Activated naive CD8-positive, alpha-beta T cell treated with anti-CD3 and anti-CD28 coated beads, Interleukin-2, amount 50 U/mL, for 24 hours (primary cell): Measurements from ENCODE around the gene KRTAP5-6.
"Not testable (repeated sequence)": the region's sequence is repeated elsewhere in the genome, so short reads cannot be mapped to it uniquely, and the experiment has no call there.

Source experiments
- ATAC-seq: fragments of 150-1000 bp; cut with Tn5 transposase; one replicate; pipeline ENCODE4 v1.10.0; 2021
- DNase-seq: peaks from one replicate; pipeline ENCODE4 v3.0.0; 2021
- H3K27ac Mint-ChIP-seq: one replicate; pipeline ENCODE4 v1.8.0; 2021; ENCODE audit warnings: mild to moderate bottlenecking, mixed read lengths
- H3K27me3 Mint-ChIP-seq: one replicate; pipeline ENCODE4 v1.8.0; 2021; ENCODE audit warnings: mixed read lengths
- H3K36me3 Mint-ChIP-seq: one replicate; pipeline ENCODE4 v1.8.0; 2021; ENCODE audit warnings: low read depth, mixed read lengths
- H3K4me1 Mint-ChIP-seq: one replicate; pipeline ENCODE4 v1.8.0; 2021; ENCODE audit warnings: mixed read lengths
- H3K4me3 Mint-ChIP-seq: one replicate; pipeline ENCODE4 v1.8.0; 2021; ENCODE audit warnings: mild to moderate bottlenecking, moderate library complexity, mixed read lengths
- H3K9me3 Mint-ChIP-seq: one replicate; pipeline ENCODE4 v1.8.0; 2021; ENCODE audit warnings: mixed read lengths

Gene KRTAP5-6

DNA sequence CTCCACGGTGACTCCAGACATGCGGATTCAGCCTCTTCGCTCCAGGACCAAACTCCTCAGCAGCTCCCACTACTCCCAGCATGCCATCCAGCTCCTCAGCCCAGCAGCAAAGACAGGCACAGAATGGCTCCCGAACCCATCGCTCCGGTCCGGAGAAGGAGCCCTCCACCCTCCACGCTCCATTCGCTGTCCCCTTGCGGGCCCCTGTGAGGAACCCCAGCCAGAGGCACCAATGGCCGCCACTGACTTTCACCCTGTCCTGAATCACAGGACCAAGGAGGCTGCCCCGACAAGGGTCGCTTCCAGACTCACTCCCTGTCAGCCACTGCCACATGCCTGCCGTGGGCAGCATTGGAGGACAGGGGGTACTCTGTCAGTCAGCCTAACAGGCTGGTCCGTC is 10.8 kb upstream of the KRTAP5-6 start:
- H3K4me3 Mint-ChIP-seq, H3K4me1 Mint-ChIP-seq, H3K36me3 Mint-ChIP-seq, DNase-seq, H3K9me3 Mint-ChIP-seq, H3K27ac Mint-ChIP-seq: not testable (repeated sequence)
- peaks cover 22% of the 10 kb centered on the region for H3K27me3 Mint-ChIP-seq
- peak; percentile 6 for ATAC-seq

DNA sequence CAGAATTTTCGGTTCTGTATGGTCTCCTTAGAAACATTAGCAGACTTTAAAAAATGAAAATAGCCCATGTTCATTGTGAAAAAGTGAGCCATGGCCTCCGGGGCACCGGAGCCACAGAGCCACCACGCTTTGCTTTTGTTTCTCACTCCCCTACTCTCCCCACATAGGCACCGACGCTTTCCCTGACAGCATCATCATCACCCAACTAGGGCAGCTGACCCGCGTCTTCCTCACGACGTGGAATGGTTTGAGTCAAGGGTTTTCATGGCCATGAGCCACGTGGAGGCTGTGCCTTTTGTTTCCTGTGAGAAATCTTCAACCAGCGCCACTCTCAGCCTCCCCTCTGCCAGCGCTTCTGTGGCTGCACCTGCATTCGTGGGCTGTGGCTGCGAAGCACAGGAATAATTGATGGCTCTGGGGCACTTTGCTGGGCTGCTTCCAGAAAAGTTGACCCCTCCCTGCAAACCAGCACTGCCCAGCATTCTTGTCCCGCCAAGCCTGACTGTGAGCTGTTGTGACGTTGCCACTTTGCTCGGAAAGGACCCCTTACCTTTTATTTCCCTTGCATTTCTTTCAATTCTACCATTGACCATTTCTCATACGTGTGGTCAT is 8.6 kb upstream of the KRTAP5-6 start:
- H3K4me3 Mint-ChIP-seq, ATAC-seq, H3K36me3 Mint-ChIP-seq, H3K4me1 Mint-ChIP-seq, DNase-seq, H3K9me3 Mint-ChIP-seq, H3K27ac Mint-ChIP-seq: not testable (repeated sequence)
- peaks cover 31% of the 10 kb centered on the region for H3K27me3 Mint-ChIP-seq

DNA sequence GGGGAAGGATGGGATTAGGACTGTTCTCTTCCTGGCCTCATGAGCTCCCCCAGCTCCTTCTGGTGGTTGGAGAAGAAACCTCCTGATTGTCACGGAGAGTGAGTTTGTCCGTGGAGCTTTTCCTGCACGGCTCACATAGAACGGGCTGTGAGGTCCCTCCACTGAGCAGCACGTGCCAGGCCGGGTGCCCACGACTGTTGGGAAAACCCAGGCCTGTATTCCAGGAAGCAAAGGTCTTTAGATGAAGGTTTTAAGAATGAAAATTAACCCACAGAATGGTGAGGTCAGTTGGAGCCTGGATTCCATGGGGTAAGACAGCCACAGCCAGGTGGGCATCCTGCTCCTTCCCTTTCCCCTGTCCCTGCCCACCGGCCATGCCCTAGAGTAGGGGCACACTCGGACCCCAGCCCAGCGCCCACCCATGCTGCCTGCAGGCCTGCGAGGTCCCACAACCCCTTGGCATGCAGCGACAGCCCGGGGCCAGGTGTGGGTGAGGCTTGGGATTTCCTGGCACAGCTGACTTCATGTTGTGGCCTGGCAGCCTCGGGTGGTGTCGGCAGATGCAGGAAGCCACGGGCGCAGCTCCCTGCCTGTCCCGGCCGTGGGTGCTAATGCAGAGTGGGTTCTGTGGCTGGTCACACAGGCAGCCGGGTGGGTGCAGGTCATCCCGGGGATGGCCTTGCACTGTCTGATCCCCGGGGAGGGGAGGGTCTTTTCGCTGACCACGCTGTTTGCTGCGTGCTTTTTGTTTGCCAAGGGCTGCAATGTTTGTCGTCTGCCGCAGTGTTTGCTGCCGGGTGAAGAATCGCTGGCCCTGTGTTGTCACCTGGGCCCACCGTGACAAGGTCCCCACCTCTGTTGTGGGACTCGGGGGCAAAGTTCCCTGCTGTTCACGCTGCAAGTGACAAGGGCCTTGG is 7.5 kb upstream of the KRTAP5-6 start:
- ATAC-seq, H3K4me3 Mint-ChIP-seq, H3K4me1 Mint-ChIP-seq, DNase-seq, H3K27ac Mint-ChIP-seq, H3K36me3 Mint-ChIP-seq, H3K9me3 Mint-ChIP-seq: not testable (repeated sequence)
- peaks cover 32% of the 10 kb centered on the region for H3K27me3 Mint-ChIP-seq

DNA sequence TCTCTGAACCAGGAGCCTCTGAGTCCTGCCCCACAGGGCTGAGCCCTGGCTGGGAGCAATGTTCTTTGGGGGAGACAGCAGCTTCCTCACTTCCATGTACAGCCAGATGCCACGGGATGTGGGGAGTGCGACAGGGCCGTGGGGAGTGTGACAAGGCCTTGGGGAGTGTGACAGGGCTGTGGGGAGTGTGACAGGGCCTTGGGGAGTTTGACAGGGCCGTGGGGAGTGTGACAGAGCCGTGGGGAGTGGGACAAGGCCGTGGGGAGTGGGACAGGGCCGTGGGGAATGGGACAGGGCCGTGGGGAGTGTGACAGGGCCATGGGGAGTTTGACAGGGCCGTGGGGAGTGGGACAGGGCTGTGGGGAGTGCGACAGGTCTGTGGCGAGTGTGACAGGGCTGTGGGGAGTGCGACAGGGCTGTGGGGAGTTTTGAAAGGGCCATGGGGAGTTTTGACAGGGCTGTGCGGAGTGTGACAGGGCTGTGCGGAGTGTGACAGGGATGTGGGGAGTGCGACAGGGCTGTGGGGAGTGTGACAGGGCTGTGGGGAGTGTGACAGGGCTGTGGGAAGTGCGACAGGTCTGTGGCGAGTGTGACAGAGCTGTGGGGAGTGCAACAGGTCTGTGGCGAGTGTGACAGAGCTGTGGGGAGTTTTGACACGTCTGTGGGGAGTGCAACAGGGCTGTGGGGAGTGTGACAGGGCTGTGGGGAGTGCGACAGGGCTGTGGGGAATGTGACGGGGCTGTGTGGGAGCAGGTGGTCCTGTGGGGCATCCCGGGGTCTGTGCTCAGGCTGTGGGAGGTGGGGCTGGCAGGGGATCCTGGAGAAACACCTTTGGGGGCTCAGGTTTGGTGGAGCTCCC is 6.6 kb upstream of the KRTAP5-6 start:
- H3K9me3 Mint-ChIP-seq, result no peaks in the 10 kb centered on the region
- DNase-seq (no peak), ATAC-seq (no peak)
- H3K36me3 Mint-ChIP-seq, result no peaks in the 10 kb centered on the region
- peaks cover 32% of the 10 kb centered on the region for H3K27me3 Mint-ChIP-seq
- peaks cover 8% of the 10 kb centered on the region for H3K4me1 Mint-ChIP-seq
- no peak overlapping the region for H3K27ac Mint-ChIP-seq
- H3K4me3 Mint-ChIP-seq, result no peak overlapping the region

DNA sequence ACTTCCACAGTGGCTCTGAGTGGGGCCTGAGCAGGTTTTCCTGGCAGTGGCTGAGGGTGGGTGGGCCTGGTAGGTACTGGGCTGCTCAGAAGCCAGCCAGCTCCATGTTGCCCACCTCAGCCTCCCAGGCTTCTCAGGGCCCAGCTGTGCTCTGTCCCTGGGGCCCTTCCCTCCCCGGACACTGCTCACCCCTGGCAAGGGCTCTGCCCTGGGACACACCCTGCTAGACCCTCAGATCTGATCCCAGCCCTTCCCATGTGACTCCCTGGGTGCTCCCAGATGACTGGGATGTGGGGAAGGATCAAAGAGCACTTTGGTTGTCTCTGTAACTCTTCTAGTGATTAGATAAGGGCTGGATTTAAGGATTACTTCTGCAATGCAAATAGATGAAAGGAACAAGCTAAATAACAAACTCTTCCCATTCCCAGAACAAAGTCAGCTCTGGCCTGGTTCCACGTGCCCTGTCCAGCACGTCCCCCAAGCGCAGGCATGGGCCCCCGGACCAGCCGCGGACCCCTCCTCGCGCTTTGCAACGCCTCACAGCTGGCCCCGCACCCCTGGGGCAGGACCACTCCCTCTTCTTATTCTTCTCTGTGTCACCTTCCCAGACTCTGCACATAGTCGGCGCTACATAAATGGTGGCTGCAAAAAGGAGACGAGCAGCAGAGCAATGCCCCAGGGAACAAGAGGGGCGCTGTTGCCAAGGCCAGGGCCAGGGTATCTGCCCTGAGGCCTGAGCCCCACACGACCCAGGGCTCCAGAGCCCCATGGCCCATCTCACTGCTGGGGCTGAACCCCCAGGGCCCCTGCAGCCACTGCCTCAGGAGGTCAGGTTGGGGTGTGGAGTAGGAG is 5.7 kb upstream of the KRTAP5-6 start:
- no peaks in the 10 kb centered on the region for H3K36me3 Mint-ChIP-seq
- ATAC-seq, result no peak
- no peak overlapping the region for H3K27ac Mint-ChIP-seq
- peaks cover 8% of the 10 kb centered on the region for H3K4me1 Mint-ChIP-seq
- no peaks in the 10 kb centered on the region for H3K9me3 Mint-ChIP-seq
- no peak overlapping the region for H3K4me3 Mint-ChIP-seq
- H3K27me3 Mint-ChIP-seq, result peaks cover 34% of the 10 kb centered on the region
- no peak for DNase-seq

DNA sequence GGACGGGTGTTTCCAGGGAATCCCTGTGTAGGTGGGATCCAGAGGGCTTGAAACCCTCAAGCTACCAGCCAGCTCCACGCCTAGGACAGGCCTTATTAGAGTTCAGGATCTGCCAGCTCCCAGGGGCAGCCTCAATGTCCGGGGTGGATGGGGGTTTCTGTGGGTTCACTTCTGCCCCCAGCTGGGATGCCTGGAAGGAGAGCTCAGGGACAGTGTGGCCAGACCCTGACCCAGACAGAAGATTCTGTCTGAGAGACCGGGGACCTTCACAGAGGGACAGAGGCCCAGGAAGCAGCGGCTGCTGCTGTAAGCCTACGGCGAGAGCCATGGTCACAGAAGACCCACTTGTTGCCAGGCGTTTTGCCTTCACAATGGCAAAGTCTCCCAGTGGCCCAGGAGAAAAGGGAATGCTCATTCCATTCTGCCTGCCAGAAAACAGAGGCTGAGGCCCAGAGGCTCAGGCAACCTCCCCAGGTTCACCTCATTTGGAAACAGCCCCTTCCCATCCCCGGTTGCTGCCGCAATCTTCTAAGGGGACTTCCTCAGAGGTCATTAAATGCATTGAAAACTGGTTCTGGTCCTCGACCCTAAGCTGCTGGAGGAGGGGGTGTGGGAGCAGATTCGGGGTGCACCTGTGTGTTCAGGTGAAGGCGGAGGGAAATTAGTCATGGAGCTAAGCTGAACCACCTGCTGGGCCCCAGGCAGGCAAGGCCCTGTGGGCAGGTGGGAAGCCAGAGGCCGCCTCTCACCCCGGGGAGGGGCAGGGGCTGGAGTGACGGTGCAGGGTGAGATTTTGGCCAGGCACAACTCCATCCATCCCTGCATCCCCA is 4.9 kb upstream of the KRTAP5-6 start:
- H3K4me1 Mint-ChIP-seq, result peaks cover 8% of the 10 kb centered on the region
- no peaks in the 10 kb centered on the region for H3K36me3 Mint-ChIP-seq
- H3K9me3 Mint-ChIP-seq, result no peaks in the 10 kb centered on the region
- no peak overlapping the region for H3K27ac Mint-ChIP-seq
- DNase-seq (no peak), ATAC-seq (no peak)
- no peak overlapping the region for H3K4me3 Mint-ChIP-seq
- peaks cover 34% of the 10 kb centered on the region for H3K27me3 Mint-ChIP-seq

DNA sequence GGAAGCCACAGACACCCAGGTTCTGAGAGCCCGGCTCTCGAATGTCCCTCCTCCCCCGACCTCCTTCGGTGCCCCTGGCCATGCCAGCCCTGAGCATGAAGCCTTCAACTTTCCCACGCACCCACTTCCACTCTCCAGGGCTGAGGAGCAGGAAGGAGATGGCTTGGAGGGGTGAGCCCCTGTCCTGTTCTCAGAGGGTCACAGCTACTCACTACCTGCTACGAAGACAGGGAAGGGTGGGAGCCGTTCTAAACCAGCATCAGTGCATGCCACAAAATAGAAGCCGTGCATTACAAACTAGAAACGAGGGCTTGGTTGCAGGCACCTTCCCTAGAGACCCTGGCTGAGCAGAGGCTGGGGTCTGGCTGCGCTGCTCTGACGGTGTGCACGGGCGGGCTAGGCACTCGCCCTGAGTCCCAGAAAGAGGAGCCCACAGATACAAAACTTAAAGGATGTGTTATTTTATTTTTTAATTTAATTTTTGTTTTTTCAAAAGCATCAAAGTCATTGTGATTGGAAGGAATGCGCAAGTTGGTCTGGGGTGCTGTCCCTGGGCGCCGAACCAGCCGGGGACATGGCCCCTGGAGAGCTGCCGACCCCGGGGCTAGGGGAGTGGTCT is 4.2 kb upstream of the KRTAP5-6 start:
- Mint-ChIP-seq H3K4me3 (peak overlapping the region; percentile 48), H3K36me3 (no peaks in the 10 kb centered on the region), H3K27me3 (peaks cover 34% of the 10 kb centered on the region), H3K9me3 (no peaks in the 10 kb centered on the region), H3K4me1 (peaks cover 8% of the 10 kb centered on the region), H3K27ac (no peak overlapping the region)
- ATAC-seq (no peak), DNase-seq (no peak)

DNA sequence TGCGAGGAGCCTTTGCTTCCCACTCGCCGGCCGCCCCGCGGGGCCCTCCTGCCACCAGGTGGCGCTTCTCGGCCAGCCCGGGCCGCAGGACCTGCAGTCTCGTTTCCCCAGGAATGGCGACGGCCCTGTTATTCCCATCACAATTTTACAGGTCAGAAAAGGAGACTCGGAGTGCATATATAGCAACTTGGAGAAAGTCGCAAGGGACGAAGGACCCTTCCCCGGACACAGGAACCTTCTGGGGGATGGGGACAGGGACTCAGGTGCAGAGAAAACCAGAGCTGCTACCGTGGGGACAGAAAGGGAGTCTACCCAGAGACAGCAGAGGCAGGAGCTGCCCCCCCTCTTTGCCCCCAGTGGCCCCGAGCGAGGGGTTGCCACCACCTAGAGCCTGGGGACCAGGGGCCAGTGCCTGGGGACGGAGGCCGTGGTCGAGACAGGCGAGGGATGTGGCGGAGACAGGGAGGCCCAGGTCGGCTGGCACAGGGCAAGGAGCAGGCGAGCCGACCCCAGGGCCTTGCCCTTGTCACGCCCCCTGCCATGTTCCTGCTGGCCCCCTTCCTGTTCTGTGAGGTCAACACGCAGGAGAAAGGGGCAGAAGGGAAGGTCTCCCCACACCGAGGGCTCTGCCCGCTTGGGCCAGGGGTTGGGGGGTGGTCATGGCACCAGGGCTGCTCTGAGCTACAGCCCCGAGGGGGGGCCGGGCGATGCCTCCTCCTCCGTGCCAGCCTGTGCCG is 3.5 kb upstream of the KRTAP5-6 start:
- H3K27ac Mint-ChIP-seq, result no peak overlapping the region
- H3K4me1 Mint-ChIP-seq, result peaks cover 10% of the 10 kb centered on the region
- H3K36me3 Mint-ChIP-seq, result no peaks in the 10 kb centered on the region
- ATAC-seq (peak; percentile 34), DNase-seq (peak; percentile 85)
- peaks cover 4% of the 10 kb centered on the region for H3K9me3 Mint-ChIP-seq
- peaks cover 31% of the 10 kb centered on the region for H3K27me3 Mint-ChIP-seq
- H3K4me3 Mint-ChIP-seq, result peak overlapping the region; percentile 48

DNA sequence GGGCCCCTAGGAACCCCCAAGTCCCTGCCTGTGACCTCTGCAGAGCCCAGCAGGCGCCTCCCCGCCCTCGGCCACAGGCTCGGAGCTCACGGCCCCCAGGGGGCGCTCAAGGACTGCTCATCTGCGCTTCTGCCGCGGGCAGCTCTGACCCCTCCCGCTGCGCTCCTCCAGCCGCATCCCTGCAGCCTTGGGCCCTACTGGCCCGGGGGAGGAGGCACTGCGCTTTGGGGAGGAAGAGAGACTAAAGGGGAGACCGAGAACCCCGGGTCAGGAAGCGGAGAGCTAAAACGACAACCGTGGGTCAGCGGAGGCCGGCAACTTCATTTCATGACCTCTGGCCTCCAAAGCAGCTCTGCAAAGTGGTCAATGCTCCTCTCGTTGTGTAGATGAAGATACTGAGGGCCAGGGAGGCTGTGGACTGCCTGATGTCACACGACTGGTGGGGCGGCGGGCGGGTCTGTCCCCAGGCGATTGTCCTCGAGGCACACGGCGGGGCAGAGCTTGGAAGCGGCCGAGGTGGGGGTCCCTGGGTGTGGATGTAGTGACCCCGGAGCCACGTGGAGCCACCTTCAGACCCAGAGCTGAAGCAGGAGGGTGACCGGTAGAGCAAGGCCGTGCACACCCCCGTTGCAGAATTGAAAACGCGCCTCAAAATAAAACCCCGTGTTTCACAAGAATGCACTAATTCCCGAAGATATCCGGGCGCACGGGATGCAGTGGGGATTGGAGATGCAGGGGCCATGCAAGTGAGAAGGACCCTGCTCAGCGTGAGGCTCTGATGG is 2.7 kb upstream of the KRTAP5-6 start:
- peak; percentile 79 for ATAC-seq
- peaks cover 5% of the 10 kb centered on the region for H3K9me3 Mint-ChIP-seq
- H3K4me3 Mint-ChIP-seq, result no peak overlapping the region
- peaks cover 29% of the 10 kb centered on the region for H3K27me3 Mint-ChIP-seq
- peaks cover 11% of the 10 kb centered on the region for H3K4me1 Mint-ChIP-seq
- no peaks in the 10 kb centered on the region for H3K36me3 Mint-ChIP-seq
- peak; percentile 92 for DNase-seq
- no peak overlapping the region for H3K27ac Mint-ChIP-seq

DNA sequence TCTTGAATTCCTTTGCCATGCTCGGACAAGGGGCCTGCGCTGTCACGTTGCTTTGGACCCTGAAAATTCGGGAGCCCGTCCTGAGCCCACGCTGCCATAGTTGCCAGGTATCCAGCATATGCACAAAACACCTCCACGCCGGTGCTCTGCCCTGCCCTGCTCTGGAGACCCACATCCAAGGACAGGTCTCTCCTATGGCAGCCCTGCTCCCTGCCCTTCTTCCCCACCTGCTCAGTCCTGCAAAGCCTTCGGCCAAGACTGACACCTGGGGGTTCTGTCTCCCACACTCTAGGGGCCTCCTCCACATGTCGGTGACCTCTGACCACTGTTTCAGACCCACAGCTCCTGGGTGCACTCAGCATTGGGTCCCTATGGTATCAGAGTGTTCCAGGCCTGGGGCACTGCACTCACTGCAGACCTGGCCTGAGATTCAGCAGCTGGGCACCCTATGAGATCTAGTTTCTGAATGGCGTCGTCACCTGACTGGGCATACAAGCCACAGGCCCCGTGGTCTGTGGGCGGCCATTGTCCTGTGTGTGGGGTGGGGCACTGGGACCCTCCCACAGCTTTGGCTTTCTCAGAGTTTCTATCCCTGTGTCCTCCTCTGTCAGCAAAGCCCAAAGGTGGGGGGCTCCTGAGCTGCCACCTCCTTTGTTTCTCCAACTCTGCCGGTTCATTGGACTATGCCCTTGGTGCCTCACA is 2.0 kb upstream of the KRTAP5-6 start:
- DNase-seq (no peak), ATAC-seq (no peak)
- peaks cover 5% of the 10 kb centered on the region for H3K9me3 Mint-ChIP-seq
- no peak overlapping the region for H3K4me3 Mint-ChIP-seq
- H3K27me3 Mint-ChIP-seq, result peaks cover 23% of the 10 kb centered on the region
- no peaks in the 10 kb centered on the region for H3K36me3 Mint-ChIP-seq
- no peak overlapping the region for H3K27ac Mint-ChIP-seq
- peaks cover 14% of the 10 kb centered on the region for H3K4me1 Mint-ChIP-seq

DNA sequence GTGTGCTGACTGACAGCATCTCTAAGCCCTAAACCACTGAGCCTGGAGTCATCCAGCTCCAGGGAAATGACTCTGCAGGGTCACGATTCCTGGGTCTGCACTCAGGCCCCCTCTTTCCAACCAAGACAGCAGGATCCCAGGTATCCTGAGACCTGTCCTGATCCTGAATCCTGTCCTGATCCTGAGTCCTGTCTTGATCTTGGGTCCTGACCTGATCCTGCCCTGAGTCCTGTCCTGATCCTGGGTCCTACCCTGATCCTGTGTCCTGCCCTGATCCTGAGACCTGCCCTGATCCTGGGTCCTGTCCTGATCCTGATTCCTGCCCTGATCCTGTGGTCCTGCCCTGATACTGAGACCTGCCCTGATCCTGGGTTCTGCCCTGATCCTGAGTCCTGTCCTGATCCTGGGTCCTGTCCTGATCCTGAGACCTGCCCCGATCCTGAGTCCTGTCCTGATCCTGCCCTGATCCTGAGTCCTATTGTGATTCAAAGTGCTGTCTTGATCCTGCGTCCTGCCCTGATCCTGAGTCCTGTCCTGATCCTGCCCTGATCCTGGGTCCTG is 1.4 kb upstream of the KRTAP5-6 start:
- peaks cover 5% of the 10 kb centered on the region for H3K9me3 Mint-ChIP-seq
- no peak overlapping the region for H3K4me3 Mint-ChIP-seq
- no peaks in the 10 kb centered on the region for H3K36me3 Mint-ChIP-seq
- peaks cover 18% of the 10 kb centered on the region for H3K4me1 Mint-ChIP-seq
- peaks cover 17% of the 10 kb centered on the region for H3K27me3 Mint-ChIP-seq
- ATAC-seq, result no peak
- H3K27ac Mint-ChIP-seq, result no peak overlapping the region
- no peak for DNase-seq
